ENCODE measurements around the gene ZNRF3. TPM values are rescaled to one million over a fixed set of nuclear protein-coding genes. Genes with fewer than 3 reads are reported as not detected.

ZNRF3 gene
- polyA plus RNA-seq, 1 of the 3 experiments (the other 2 are of a cell fraction), result 4.2 TPM

GRCh38 chr22:28887725-28888459, 4.5 kb downstream of the ZNRF3 start:
- H4K20me1 ChIP-seq (ENCODE audit: insufficient read depth), result peaks cover 60% of the 10 kb centered on the region
- ChIA-PET CTCF (interaction anchor here (0.7 to 1.7 kb wide), 2 partner anchors 10 to 152 kb away, joined by 3 to 4 read pairs; no protein-coding TSS in a partner anchor), POLR2A (no interaction called here)
- H3K9me3 ChIP-seq, result no peaks in the 10 kb centered on the region
- H3K27ac ChIP-seq (ENCODE audit: low read depth in 2 of 2, low read length in 1 of 2), result no peak overlapping the region
- no peak overlapping the region for H2AFZ ChIP-seq (ENCODE audit: low read depth)
- 93% methylated on average over 4 of the region's 4 CpGs for WGBS (ENCODE audit: low lambda C conversion rate)
- H3K79me2 ChIP-seq (ENCODE audit: insufficient read depth), result peaks cover 82% of the 10 kb centered on the region
- peaks cover 10 to 17% of the 10 kb centered on the region in 2 experiments; a peak in 3 of 4 replicates for H3K4me1 ChIP-seq (ENCODE audit: control insufficient read depth in 1 of 2, insufficient read depth in 2 of 2, low read depth in 1 of 2, low read length in 1 of 2)
- H3F3A ChIP-seq (replicated peaks; ENCODE audit: insufficient read depth), result no peaks in the 10 kb centered on the region
- H3K36me3 ChIP-seq (replicated peaks in 1 of 2; ENCODE audit: control insufficient read depth in 1 of 2, insufficient read depth in 2 of 2, low read length in 1 of 2), result no peaks in the 10 kb centered on the region
- no peaks in the 10 kb centered on the region for H3K27me3 ChIP-seq (ENCODE audit: insufficient read depth)
- H3K4me2 ChIP-seq, result no peak overlapping the region
- no peaks in the 10 kb centered on the region for H3K9me2 ChIP-seq
- H3K9ac ChIP-seq, result no peak overlapping the region
- no peak for DNase-seq
- TF ChIP-seq JUND (IDR thresholded peaks at IDR 0.05) (no peak), POLR2AphosphoS5 (IDR thresholded peaks at IDR 0.05; ENCODE audit: low read depth, low read length) (no peak), EP300 (IDR thresholded peaks at IDR 0.05; ENCODE audit: borderline replicate concordance in 1 of 2, low read depth in 1 of 2, low read length in 1 of 2) (no peak), CTCF (IDR thresholded peaks at IDR 0.05) (no peak), FOXJ3 (CRISPR knock-in tag; IDR thresholded peaks at IDR 0.05) (no peak), ELF1 (IDR thresholded peaks at IDR 0.05) (no peak), RXRA (IDR thresholded peaks at IDR 0.05; ENCODE audit: borderline replicate concordance, low read depth) (no peak), EZH2phosphoT487 (IDR thresholded peaks at IDR 0.05; ENCODE audit: borderline replicate concordance, low read depth) (no peak), YY1 (IDR thresholded peaks at IDR 0.05; ENCODE audit: low read depth) (no peak), TAF1 (IDR thresholded peaks at IDR 0.05; ENCODE audit: borderline replicate concordance, low read depth, low read length) (no peak), REST (IDR thresholded peaks at IDR 0.05; ENCODE audit: low read depth, low read length) (no peak), RAD21 (IDR thresholded peaks at IDR 0.05; ENCODE audit: low read length) (no peak), USF1 (IDR thresholded peaks at IDR 0.05; ENCODE audit: borderline replicate concordance, low read depth) (no peak), MXI1 (IDR thresholded peaks at IDR 0.05; ENCODE audit: low read depth, low read length) (no peak), TEAD4 (IDR thresholded peaks at IDR 0.05; ENCODE audit: borderline replicate concordance, insufficient read depth) (no peak), RFX5 (IDR thresholded peaks at IDR 0.05; ENCODE audit: low read length) (no peak)
- H3K4me3 ChIP-seq (ENCODE audit: low read depth in 2 of 2, low read length in 1 of 2), result no peak overlapping the region

All from SK-N-SH (cell line).